OCI-LY3 (cell line): ENCODE data around the gene AKR1C3.

Experiments
- EZH2phosphoT487 ChIP-seq: fragments of 200-600 bp; shearing (Covaris generic); IDR thresholded peaks from 2 replicates; pipeline ENCODE4 v1.6.1; 2018; ENCODE audit warnings: antibody characterized with exemption, mixed run types, low read depth
- TF ChIP-seq, protein P1 (sequence below): fragments of 200-600, 300-600 bp; sonication (generic); IDR thresholded peaks from 2 replicates; pipeline ENCODE4 v1.5.1; 2014; ENCODE audit warnings: antibody characterized with exemption, low read length, low read depth

DNA sequence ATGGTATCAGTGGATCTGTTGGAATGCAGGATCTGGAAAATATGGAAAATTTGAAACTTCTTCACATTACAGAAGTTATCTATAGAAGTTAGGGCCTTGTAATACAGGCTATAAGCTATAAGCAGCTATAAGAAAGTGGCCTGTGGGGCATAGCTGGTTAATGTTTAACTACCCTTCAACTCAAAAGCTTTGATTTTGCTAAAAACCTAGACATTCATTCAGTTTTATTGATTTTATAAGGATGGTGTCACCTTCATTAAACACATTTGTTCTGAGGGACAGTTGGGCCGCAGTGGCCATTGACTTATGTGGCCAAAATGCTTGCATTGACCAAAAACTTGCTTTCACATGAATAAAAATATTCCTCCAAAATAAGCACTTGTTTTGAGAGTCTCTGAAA, 13.1 kb upstream of the AKR1C3 start:
- TF ChIP-seq, protein P1, sequence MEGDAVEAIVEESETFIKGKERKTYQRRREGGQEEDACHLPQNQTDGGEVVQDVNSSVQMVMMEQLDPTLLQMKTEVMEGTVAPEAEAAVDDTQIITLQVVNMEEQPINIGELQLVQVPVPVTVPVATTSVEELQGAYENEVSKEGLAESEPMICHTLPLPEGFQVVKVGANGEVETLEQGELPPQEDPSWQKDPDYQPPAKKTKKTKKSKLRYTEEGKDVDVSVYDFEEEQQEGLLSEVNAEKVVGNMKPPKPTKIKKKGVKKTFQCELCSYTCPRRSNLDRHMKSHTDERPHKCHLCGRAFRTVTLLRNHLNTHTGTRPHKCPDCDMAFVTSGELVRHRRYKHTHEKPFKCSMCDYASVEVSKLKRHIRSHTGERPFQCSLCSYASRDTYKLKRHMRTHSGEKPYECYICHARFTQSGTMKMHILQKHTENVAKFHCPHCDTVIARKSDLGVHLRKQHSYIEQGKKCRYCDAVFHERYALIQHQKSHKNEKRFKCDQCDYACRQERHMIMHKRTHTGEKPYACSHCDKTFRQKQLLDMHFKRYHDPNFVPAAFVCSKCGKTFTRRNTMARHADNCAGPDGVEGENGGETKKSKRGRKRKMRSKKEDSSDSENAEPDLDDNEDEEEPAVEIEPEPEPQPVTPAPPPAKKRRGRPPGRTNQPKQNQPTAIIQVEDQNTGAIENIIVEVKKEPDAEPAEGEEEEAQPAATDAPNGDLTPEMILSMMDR = no peak
- TF ChIP-seq EZH2phosphoT487 = no peak
